GM04503 (cell line): ENCODE data around the gene AMER2.
"Not testable (repeated sequence)": the region's sequence is repeated elsewhere in the genome, so short reads cannot be mapped to it uniquely, and the experiment has no call there.

Experiments
- DNase-seq: peaks from one replicate; pipeline ENCODE4 v3.0.0-alpha.2; 2012; ENCODE audit warnings: low read depth

AMER2 gene

DNA sequence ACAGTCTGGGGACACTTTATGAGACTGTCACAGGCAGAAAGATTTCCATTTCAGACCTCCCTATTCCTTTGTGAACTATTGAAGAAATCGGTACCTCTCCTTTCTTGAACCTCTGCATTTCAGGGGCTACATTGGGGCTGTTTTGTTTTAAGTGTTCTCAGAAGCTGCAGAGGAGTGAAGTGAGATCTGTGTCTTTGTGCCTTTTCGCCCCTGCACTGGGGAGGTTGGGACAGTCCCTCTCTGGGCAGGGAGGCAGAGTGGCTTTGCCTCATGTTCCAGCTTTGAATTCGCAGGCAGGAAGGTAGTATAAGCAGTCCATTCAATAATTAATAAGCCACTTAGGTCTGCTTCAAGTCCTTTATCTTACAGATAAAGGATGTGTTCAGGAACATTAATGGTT is 9.5 kb upstream of the AMER2 start:
- no peak for DNase-seq

DNA sequence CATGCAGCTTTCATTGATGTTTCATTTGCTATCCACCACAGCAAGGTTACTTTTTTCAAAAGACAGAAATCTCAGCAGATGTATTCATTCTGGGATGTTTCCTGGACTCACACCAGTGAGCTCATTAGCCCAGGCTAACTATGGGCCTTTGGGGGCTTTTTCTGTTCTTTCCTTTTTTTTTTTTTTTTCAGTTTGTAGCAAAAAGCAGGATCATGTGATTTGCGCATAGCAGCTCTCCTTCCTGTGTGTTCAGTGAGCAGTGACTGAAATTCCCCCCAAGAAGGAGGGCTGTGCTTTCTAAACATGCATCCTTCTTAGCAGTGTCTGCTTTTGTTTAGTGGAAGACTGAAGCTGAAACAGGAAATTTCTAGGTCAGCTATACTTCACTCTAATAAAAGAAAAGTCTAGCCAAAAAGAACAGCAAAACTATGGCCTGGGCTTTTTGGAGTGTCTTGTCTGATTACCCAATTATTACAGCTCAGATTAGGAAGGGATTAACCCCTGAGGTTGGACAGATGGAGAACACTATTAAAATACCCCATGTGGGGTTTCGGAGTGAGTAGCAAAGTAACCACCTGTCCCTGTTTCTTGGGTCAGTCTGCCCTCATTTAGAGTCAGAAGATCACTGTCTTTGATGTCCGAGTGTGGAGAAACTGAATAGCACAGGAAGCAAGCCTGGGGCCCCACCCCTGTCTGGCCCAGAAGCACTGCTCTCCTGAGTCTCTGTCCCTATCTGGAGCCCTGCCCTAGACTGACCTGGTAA is 8.9 kb upstream of the AMER2 start:
- no peak for DNase-seq

DNA sequence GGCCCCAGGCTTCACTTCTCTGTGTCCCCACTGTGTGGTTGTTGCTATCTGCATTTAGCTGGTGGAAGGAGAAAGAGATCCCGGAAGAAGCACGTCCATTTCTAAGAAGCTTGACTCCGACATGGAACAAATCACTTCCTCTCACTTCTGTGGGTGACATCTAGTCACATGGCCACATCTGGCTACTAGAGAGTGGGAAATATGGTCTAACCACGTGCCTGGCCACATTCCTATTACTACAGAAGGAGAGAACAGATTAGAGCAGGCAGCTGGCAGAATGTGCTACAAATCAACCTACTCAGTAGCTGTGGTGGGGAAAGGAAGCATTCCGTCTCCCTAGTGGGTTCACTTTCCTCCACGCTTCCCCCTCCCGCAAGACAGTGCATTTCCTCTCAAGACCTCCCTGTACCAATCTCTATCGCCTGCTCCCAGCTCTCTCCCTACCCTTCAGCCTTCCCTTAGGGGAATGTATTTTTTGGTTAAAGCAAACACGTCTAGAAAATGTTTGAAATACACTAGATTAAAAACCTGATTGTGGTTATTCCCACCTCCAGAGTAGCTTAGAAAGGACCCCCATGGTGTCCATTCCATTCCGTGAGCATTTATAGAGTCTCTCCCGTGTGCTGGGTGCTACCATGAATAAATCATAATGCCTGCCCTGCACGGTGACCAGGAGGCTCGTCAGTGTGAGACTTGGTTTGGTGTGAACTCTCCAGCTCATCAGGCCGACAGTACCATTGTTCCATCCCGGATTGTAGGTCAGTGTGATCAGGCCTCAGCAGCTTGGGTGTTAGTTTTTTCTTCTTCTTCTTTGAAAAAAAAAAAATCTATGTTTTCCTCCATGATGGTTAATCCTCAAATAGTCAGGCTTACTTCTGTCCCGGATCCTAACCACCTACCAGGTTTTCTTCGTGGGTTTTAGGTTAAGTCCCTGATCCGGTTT is 8.0 kb upstream of the AMER2 start:
- DNase-seq = no peak

DNA sequence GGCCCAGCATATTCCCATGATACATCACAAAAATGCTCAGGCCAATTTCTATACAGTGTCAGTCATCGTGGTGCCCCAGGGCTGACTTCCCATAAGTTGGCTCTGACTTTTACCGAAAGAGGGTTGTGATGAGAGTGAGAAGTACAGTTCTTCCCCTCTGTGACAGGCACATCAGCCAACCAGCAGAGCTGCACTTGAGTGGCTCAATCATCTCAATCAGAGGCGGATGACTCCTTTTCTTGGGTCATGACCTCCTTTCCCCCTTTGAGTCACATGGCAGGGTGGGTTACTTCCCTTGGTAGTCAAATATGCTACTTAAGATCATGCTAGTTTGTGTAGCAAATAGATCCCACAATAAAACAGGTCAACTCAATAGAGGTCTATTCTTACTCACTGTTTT is 6.9 kb upstream of the AMER2 start:
- DNase-seq = no peak

DNA sequence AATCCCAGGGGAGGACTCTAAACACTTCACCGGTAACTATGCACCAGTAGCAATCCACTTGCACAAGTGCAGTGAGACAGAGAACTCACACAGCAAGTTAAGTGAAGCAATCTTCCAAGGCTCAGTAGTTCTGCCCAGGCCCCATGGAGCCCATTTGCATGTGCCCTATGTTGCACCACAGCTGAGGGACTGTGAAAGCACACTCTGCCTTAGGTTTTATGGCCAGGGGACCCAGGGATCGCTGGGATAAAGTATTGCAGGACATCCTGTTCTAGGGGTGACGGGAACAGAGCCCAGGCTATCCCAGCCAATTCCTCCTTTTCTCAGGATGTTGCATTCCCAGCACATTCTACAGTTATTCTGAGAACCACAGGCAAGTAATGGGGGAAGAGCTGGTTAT is 6.0 kb upstream of the AMER2 start:
- DNase-seq = no peak

DNA sequence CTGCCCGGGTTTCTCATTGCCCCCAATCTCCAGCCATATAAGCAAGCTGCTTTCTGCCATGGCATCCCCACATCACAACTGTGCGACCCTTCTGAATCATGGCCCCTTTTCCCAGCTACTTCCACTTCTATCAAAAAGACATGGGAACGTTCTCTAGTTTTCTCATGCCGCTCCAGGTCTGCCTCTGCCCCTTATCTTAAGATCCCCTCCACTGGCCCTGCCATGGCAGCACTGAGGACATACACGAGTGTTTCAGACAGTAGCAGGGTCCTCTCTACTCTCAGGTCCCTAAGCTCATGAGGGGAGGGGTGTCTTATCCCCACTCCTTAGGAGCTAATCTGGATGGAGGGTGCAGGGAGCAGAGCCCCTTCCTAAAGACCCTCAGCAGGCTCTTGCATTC is 5.5 kb upstream of the AMER2 start:
- no peak for DNase-seq

DNA sequence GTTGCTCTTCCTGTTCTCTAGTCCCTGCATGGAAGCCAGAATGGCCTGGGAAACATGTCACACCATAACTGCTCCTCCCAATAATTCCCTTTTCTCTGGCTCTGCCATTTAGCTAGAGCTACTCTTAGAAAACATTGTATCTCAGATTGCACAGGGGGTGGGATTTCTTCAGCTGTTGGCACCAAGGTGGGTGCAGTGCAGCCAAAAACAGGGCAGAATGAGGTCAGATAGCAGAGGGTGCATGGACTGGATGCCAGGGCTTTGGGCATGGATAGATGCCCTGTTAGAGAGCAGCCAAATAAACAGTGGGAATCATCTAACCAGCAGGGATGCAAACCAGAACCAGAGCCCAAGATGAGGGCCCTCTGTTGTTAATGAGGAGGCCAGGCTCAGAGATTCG is 4.9 kb upstream of the AMER2 start:
- no peak for DNase-seq

DNA sequence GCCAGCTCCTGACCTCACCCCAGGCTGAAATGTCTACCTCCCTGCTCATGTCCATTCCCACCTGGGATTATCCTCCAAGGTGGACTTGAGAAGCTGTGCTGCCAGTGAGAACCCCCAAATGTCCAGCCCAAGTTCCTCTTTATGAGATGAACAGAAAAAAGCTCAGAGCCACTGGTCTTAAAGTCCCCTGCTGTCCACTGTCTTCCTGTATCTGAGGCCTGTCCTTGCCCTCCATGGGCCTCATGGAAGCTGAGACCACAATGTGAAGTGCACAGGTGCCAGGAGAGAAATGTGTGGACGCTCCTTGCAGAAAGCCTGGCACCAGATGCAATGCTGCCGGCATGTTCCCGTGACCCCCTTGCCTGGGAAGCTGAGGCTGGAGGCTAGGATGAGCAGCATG is 3.3 kb upstream of the AMER2 start:
- no peak for DNase-seq

DNA sequence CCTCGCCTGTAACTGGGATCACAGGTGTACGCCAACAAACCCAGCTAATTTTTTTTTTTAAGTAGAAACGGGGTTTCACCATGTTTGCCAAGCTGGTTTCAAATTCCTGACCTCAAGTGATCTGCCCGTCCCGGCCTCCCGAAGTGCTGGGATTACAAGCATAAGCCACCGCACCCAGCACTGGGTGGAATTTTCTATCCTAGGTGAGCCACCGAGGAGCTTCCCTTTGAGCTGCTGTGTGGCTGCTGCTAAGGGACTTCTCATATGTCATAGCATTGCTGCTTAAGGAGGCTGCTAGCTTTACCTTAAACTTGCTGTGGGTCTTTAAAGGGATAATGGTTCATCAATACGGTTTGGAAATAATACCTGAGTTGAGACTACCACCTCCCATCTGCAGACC is 2.9 kb upstream of the AMER2 start:
- DNase-seq = no peak

DNA sequence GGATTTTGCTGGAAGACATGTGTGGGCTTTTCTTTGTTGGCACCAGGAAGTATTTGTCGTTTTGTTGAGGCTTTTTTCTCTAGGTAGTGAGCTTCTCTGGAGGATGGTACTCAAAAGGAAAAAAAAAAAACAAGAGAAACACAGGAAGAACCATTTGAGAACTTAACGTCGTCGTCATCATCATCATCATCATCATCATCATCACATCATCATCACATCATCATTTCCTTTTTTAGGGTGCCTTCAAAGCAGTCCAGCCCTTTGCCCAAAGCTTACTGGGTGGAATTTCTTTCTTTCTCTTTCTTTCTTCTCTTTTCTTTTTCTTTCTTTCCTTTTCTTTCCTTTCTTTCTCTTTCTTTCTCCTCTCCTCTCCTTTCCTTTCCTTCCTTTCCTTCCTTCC is 2.2 kb upstream of the AMER2 start:
- DNase-seq = no peak

DNA sequence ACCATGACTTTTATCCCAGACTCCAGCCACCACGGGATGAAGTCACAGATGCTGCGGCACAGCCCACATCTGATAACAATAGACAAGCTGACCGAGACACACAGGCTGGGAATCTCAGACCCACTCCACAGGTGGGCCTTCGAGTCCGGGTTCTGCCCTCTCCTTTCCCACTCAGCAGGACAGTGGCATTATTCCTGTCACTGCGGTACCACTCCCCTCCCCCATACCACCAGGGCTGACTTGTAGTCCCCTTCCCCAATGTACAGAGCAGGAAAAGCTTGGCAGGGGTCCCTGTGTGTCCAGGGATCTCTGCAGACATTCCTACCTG is 179 bp upstream of the AMER2 start:
- no peak for DNase-seq

DNA sequence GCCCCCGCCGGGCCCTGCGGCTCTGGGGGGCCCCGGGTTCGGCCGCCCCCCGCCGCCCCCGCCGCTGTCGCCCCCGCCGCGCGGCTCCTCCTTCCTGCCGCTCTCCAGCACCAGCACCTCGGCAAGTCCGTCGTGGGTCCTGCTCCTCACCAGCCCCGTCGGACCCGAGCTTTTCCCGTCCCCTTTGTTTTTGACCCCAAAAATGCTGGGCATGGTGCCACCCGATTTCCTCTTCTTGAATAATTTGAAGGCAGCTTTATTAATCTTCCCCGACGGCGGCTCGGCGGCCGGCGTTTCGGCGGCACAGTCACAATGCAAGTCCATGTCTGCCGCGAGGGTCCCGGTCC is 945 bp downstream of the AMER2 start:
- DNase-seq = no peak

DNA sequence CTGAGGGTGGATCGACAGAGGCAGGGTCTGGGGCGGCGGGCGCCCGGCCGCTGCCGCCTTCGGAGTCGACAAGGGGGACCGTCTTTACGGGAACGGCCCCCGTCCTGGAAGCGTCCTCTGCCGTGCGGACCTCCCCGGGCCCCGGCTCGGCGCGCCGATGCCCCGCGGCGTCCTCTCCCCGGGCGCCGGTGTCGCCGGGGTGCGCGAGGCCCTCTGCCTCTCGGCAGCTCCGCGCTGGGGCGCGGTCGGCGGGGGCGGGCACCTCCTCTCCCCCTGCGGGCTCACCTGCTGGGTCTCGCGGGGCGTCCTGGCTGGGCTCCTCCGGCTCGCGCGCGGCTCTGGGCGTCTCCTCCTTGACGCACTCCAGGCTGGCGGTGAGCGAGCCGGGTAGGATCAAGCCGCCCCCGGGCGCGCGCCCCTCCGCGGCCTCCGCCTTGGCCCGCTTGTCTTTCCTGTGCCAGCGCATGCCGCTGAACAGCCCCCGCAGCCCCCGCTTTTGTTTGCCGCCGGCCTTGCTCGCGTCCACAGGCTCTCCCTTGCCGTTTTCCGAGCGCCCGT is 1.5 kb downstream of the AMER2 start:
- DNase-seq = no peak

DNA sequence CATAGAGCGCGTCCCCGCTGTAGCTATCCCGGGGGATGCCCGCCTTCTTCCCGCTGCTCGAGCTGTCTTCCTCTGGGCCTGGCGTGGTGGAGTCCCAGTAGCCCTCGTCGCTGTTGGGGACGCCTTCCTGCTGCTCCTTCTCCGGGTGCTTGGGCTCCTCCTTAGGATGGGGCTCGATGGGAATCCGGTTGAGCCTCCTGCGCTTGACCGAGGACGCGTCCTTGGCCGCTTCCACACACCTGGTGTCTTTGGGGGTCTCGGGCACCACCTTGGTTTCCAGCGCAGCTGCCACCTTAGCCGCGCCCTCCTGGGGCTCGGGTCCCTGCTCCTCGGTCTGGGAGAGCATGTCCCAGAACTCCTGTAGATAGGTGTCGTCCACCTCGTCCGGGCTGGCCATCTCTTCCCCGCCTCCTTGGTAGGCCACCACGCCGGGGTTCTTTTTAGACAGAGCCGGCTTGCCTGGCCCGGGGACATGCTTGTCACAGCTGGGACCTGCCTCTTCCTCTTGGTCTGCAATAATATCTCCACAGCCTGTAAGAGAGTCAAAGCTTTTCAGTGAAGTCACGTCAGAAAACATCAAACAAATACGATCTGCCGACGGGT is 2.0 kb downstream of the AMER2 start:
- DNase-seq = no peak

DNA sequence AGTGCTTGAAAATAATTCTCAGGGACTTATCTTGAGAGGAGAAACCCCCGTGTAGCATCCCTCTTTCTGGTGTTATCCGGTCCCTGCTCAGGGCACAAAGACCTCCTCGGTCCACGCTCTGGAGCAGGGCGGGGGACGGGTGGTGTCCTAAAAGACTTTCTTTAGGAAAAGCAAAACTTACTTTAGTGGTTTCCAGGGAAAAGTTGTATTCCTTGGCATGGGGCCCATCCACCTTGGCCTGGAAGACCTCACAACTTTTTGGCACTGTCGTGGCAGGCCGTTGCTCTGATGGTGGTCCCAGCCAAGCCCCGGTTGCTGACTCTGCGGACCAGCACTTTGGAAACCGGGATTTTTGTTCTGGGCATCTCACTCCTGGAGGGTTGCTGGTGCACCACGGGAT is 2.7 kb downstream of the AMER2 start:
- DNase-seq = no peak

DNA sequence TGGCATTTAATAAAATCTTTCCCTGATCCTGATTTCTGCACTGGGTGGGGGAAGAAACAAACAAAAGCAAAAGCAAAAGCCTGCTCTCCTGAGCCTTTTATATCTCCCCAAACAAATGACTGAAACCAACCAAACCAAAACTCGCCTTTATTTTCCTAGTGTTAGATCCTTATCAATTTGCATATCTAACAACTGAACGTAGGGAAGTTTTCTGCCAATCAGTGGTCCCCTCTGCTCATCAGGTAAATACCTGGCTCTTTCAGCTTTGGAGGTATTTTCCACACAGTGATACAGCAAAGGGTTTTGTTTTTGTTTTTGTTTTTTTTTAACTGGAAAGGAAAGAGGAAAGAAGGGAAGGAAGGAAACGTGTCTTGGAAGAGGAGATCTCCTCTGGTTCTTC is 3.3 kb downstream of the AMER2 start:
- DNase-seq = no peak

DNA sequence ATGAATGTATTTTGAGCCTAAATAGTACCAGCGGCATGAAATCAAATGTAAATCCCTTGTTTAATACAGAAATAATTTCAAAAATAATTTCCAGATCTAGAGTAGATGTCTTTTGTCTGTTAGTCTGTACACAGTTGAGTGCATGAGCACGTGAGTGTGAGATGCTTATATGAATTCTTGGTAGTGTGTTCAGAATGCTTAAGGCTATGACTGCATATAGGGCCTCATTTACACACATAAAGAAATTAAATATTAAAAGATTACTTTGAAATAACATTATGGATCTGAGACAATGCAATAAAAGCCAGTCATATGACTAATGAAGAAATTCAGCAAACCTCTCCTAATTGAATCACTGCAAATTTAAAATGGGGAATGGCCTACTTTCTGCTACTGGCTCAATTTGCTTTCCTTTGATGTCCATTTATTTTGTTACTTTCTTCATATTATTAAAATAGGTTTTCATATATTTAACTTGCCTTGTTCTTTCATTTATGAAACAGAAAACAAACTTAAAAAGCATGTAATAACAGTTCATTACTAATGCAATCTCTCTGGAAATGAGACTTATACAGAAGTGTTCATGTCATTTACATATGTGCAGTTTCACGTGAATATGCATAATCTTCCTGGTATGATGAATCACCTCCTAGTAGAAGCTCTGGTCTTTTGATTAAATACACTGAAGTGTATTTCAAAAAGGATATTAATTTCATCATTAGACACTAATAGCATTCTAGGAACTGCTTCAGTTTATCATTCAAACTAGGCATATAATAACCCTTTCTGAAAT is 4.5 kb downstream of the AMER2 start:
- DNase-seq = no peak

DNA sequence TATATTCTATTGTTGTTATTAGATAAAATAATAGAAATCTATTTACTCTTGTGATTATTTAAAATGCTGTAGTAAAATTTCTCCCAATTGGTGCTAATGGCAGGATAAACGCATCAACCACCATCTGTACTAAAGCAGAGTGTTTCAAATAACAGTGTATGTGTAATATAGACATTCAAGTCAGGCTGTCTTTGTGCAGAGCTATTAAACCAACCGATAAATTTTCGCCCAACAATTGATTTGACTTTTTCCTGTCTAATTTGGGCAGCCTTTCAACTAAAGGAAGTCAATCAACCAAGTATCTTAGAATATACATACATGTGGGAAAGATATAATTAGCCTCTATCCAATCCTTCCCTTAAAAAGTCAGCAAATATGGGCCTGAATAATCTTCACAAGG is 5.8 kb downstream of the AMER2 start:
- DNase-seq = no peak

DNA sequence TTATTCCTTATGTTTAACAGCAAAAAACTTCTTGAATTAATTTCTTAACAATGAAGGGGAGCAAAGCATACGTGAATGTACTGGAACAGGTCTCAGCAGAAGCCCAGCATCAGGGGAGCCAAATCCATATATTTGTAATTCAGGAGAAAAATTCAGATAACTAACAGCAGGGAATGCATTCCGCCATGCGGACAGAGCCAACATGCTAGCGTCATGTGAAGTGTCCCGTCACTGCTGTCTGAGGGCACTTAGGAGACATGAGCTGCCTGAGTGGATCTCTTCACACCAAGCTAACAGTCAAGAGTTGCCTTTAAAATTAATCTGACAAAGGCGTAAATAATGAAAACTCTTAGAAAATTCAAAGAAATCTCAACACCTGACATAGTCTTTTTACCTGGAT is 6.4 kb downstream of the AMER2 start:
- no peak for DNase-seq

DNA sequence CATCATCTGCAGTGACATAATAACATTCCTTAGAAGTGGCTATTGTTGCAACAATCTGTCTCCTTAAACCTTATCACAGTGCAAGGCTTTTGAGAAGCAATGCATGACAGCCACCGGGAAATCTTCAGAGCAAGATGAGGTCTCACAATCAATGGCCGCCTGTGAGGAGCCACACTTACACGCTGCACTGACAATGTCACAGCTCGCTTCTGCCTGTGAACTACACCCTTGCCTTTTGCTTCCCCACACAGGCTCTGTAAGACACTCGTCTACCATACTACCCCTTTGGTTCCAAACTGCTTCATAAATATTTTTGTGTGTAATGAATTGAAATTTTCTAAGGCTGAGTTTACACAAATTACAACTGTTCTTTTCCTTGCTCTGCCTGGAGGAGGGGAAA is 6.9 kb downstream of the AMER2 start:
- not testable (repeated sequence) for DNase-seq

DNA sequence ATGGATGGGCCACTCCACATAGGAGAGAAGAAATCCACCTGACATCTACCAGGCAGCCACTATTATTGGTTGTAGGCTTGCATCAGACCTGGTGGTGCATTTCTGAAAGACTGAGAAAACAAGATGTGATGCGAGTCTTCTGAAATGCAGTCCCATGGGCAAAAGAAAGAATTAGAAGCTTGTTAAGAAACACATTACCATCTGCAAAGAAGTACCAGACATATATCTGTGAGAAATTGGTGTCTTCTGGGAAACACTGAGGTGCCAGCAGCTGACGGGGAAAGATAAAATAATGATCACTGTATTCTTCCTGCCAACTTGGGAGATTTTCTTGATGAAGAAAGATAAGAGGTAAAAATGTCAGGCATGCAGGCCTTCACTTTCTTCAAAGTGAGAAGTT is 14.4 kb downstream of the AMER2 start:
- DNase-seq = no peak

DNA sequence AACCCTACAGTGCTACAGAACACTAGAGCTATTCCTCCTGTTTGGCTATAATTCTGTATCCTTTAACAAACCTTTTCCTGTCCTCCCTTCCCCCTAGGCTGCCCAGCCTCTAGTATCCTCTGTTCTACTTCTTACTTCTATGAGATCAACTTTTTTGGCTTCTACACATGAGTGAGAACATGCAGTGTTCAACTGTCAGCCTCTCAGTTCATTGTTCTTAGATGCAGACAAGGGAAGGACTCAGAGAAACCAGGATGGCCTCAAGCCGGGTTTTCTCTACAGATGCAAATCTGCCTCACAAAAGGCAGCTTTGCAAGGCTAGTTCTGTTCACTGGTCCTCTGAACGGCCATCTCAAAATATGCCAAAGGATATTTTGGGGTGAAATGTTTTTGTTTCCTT is 18.4 kb downstream of the AMER2 start:
- DNase-seq = no peak
